CD4-positive, CD25-positive, alpha-beta regulatory T cell (primary cell): ENCODE measurements around the gene DYRK1A. TPM values are rescaled to one million over a fixed set of nuclear protein-coding genes. Genes with fewer than 3 reads are reported as not detected.

ENCODE experiments used
- ATAC-seq, 2 donors: fragments of 150-1000 bp; cut with Tn5 transposase; one replicate each; pipeline ENCODE4 v1.10.0; 2021; ENCODE audit warnings: low read depth in 2 of 2, moderate number of reproducible peaks in 2 of 2, moderate library complexity in 1 of 2
- DNase-seq, 3 donors: peaks; one replicate each; pipeline versions ENCODE4 v3.0.0 to v3.0.0-alpha.2; 2012 to 2022; ENCODE audit warnings: mixed read lengths in 1 of 3
- H3K27ac ChIP-seq: one replicate; pipeline ENCODE4 v1.7.0; 2013; ENCODE audit warnings: mild to moderate bottlenecking, low read length; ENCODE audit not compliant: insufficient read depth, poor library complexity, severe bottlenecking
- H3K27me3 ChIP-seq: one replicate; pipeline ENCODE4 v1.7.0; 2013; ENCODE audit warnings: low read length; ENCODE audit not compliant: control insufficient read depth, insufficient read depth
- H3K36me3 ChIP-seq: one replicate; pipeline ENCODE4 v1.7.0; 2013; ENCODE audit warnings: mild to moderate bottlenecking, low read length, moderate library complexity; ENCODE audit not compliant: control insufficient read depth, insufficient read depth
- H3K4me1 ChIP-seq: 2 replicates; pipeline ENCODE4 v1.7.0; 2013; ENCODE audit warnings: mild to moderate bottlenecking, low read length; ENCODE audit not compliant: insufficient read depth, control insufficient read depth, poor library complexity, severe bottlenecking
- H3K4me3 ChIP-seq: one replicate; pipeline ENCODE4 v1.7.0; 2013; ENCODE audit warnings: low read depth, mild to moderate bottlenecking, low read length, moderate library complexity
- H3K9me3 ChIP-seq, 2 experiments: 1 replicate in 1 of 2; 2 replicates in 1 of 2; pipeline ENCODE4 v1.7.0; 2013; ENCODE audit warnings: low read length in 2 of 2, mild to moderate bottlenecking in 1 of 2, moderate library complexity in 1 of 2; ENCODE audit not compliant: control insufficient read depth in 2 of 2
- H3K27ac Mint-ChIP-seq, 3 donors: one replicate each; pipeline ENCODE4 v1.8.0; 2020 to 2022; ENCODE audit warnings: mild to moderate bottlenecking in 3 of 3, mixed read lengths in 3 of 3, moderate library complexity in 2 of 3
- H3K27me3 Mint-ChIP-seq: one replicate; pipeline ENCODE4 v1.8.0; 2022; ENCODE audit warnings: mild to moderate bottlenecking, mixed read lengths
- H3K36me3 Mint-ChIP-seq: one replicate; pipeline ENCODE4 v1.8.0; 2020; ENCODE audit warnings: mixed read lengths
- H3K4me1 Mint-ChIP-seq, 4 donors: one replicate each; pipeline ENCODE4 v1.8.0; 2020 to 2022; ENCODE audit warnings: mixed read lengths in 4 of 4, mild to moderate bottlenecking in 1 of 4
- H3K4me3 Mint-ChIP-seq, 4 donors: one replicate each; pipeline ENCODE4 v1.8.0; 2020 to 2022; ENCODE audit warnings: mild to moderate bottlenecking in 4 of 4, mixed read lengths in 4 of 4, moderate library complexity in 3 of 4
- H3K9me3 Mint-ChIP-seq, 7 donors: one replicate each; pipeline ENCODE4 v1.8.0; 2020 to 2022; ENCODE audit warnings: mixed read lengths in 7 of 7, mild to moderate bottlenecking in 3 of 7, moderate library complexity in 2 of 7
- polyA plus RNA-seq, 4 donors: library from polyadenylated mRNA; unstranded; fragments of 300-500 nt; fragmentation: Illumina TruSeq; gene quantifications; one replicate each; pipeline ENCODE4 v1.2.3, GENCODE V29; 2021
- total RNA-seq: library from RNA; stranded (reverse); gene quantifications from one replicate; pipeline ENCODE4 v1.2.3, GENCODE V29; 2022

Gene DYRK1A
- total and polyA plus RNA-seq, 5 donors from 2014 or later: 2.6 to 143 (median 6.1) TPM

DNA sequence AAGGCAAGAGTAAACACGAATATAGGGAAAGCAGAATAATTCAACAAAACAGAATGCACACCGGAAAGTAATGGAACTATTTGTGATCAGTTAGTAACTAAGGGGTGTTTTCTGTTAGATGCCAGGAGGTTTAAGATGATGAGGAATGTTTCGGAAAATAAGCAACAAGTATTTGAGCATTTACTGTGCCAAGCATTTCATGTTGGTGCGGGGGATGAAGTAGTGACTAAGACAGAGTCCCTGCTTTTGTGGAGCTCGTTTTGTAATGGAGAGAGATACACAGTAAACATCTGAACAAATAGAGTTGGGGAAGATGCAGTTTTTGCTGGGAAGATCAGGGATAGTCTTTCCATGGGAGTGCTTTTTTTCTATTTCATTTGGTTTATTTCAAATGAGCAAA lies 78.7 kb downstream of the DYRK1A start:
- H3K36me3 ChIP-seq: peaks cover 16% of the 10 kb centered on the region
- Mint-ChIP-seq H3K4me1 (peaks cover 53 to 83% (median 65%) of the 10 kb centered on the region in 4 donors), H3K9me3 (no peaks in the 10 kb centered on the region), H3K27me3 (no peaks in the 10 kb centered on the region), H3K36me3 (peaks cover 19% of the 10 kb centered on the region), H3K4me3 (no peak overlapping the region), H3K27ac (peak overlapping the region; percentile 6 to 72 (median 13))
- DNase-seq: no peak
- ATAC-seq: no peak
- no peak overlapping the region for H3K27ac ChIP-seq
- H3K9me3 ChIP-seq: no peaks in the 10 kb centered on the region
- H3K4me1 ChIP-seq: peaks cover 32% of the 10 kb centered on the region
- H3K27me3 ChIP-seq: no peaks in the 10 kb centered on the region
- no peak overlapping the region for H3K4me3 ChIP-seq

DNA sequence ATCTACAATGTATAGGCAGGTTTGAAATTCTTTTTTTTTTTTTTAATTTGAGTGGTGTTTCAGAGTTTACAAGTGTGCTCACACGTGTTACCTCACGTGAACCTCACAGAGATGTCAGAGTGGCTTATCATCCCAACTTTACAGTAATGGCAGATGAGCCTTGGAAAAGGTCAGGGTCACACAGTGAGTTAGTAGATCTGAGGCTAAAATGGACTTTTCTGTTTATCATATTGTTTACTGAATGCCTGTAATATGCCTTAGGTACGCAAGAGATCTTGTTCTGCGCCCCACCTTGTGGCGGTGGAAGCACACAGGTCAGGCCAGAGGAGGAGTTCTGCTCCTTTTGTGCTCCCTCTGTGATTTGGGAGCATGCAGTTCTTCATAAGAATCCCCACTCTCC lies 80.0 kb downstream of the DYRK1A start:
- no peak overlapping the region for H3K27ac ChIP-seq
- H3K27ac Mint-ChIP-seq: peak overlapping the region in 1 of 3 donors; percentile 30

DNA sequence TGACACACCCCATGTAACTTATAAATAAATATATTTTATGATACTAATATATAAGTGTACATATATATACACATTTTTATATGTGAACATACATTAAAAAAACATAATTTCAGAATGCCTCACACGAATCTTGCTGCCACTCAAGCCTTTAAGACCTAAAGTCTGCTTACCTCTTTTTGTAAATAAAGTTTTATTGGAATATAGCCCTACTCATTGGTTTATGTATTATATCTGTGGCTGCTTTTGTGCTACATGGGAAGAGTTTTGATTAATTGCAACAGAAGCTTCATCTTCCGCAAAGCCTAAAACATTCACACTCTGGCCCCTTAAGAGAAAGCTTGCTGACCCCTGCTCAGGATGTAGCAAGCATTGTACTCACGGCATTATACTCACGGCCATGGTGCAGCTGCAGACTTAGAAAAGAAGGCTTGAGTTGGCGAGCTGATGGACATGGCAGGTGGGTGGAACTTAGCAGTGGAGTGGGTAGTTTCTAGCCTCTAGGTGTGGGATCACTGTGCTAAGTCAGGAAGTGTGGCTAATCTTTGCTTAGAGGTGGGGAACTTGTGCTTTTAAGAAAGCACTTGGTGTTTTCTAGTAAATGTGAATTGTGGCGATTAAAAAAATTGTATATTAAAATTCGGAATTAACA lies 80.8 kb downstream of the DYRK1A start:
- Histone ChIP-seq H3K36me3 (peaks cover 17% of the 10 kb centered on the region), H3K4me3 (no peak overlapping the region), H3K27me3 (no peaks in the 10 kb centered on the region), H3K4me1 (peaks cover 45% of the 10 kb centered on the region), H3K27ac (peak overlapping the region; percentile 25), H3K9me3 (no peaks in the 10 kb centered on the region)
- no peaks in the 10 kb centered on the region for H3K27me3 Mint-ChIP-seq
- peaks cover 25% of the 10 kb centered on the region for H3K36me3 Mint-ChIP-seq
- DNase-seq: no peak
- no peak overlapping the region for H3K4me3 Mint-ChIP-seq
- no peak for ATAC-seq
- peaks cover 33 to 83% (median 67%) of the 10 kb centered on the region in 4 donors for H3K4me1 Mint-ChIP-seq
- peak overlapping the region in 1 of 3 donors; percentile 38 for H3K27ac Mint-ChIP-seq
- H3K9me3 Mint-ChIP-seq: no peaks in the 10 kb centered on the region

More for the DNA sequence above, 80.0 kb downstream of the DYRK1A start:
- ATAC-seq (no peak), DNase-seq (no peak)
- Mint-ChIP-seq H3K27me3 (no peaks in the 10 kb centered on the region), H3K4me1 (peaks cover 41 to 77% (median 67%) of the 10 kb centered on the region in 4 donors), H3K36me3 (peaks cover 19% of the 10 kb centered on the region), H3K9me3 (no peaks in the 10 kb centered on the region), H3K4me3 (peak overlapping the region in 2 of 4 donors; percentile 17 to 25)
- H3K9me3 ChIP-seq: no peaks in the 10 kb centered on the region
- H3K36me3 ChIP-seq: peaks cover 17% of the 10 kb centered on the region
- peaks cover 40% of the 10 kb centered on the region for H3K4me1 ChIP-seq
- no peaks in the 10 kb centered on the region for H3K27me3 ChIP-seq
- H3K4me3 ChIP-seq: no peak overlapping the region

DNA sequence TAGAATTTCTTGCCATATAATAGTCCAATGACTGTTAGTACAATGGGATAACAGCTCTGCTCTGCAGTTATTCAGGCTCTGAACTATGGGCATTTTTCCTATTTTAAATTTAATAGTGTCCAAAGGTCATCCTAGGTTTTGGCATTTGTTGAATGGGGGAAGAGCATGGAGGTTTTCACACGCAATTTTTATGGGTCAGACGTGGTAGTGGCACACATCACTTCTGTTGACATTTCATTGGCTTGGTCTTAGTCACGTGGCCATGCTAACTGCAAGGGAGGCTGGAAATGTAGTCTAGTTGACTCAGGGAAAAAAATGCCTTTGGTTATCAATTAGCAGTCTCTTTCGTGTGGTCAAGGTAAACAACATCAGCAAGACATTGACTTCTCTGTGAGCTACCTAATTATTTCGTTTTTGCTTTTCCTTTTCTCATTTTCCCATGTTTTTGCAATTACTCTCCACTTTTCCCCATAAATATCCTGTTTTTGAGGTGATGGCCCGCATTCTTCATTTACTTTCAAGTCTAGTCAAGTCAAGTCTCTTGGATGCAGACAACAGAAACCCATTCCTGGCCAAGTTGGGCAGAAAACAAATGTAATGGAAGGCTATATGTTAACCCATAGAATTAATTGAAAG lies 82.8 kb downstream of the DYRK1A start:
- H3K36me3 ChIP-seq: peaks cover 13% of the 10 kb centered on the region
- DNase-seq: no peak
- H3K27me3 ChIP-seq: no peaks in the 10 kb centered on the region
- Mint-ChIP-seq H3K27ac (no peak overlapping the region), H3K36me3 (peaks cover 22% of the 10 kb centered on the region), H3K9me3 (no peaks in the 10 kb centered on the region), H3K4me1 (peaks cover 38 to 86% (median 65%) of the 10 kb centered on the region in 4 donors), H3K27me3 (no peaks in the 10 kb centered on the region), H3K4me3 (peak overlapping the region in 1 of 4 donors; percentile 15)
- H3K4me1 ChIP-seq: peaks cover 39% of the 10 kb centered on the region
- no peaks in the 10 kb centered on the region for H3K9me3 ChIP-seq
- no peak overlapping the region for H3K4me3 ChIP-seq
- H3K27ac ChIP-seq: no peak overlapping the region
- ATAC-seq: no peak

DNA sequence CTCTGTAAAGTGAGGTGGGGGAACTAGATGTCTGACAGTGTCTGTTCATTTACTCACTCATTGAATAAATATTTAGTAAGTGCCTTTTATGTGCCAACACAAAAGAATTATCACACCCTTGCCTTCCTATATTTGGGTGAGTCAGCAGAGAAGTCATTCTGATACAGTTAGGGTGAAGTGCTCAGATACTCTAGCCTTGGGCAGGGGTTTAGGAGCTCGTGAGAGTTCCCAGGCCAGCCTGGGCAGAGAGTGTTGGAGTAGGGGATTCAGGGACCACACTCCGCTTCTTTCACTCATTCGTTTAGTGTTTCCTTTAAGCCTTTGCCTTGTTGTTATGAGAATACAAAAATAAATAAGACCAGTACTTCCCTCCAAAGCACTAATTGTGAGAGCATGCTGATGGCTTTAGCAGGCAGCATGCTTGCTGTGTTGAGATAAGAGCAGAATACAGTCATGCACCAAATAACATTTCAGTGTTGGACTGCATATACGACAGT lies 83.9 kb downstream of the DYRK1A start:
- H3K27me3 ChIP-seq: no peaks in the 10 kb centered on the region
- no peak overlapping the region for H3K4me3 ChIP-seq
- ATAC-seq (no peak), DNase-seq (no peak)
- Mint-ChIP-seq H3K27me3 (no peaks in the 10 kb centered on the region), H3K36me3 (peaks cover 22% of the 10 kb centered on the region), H3K27ac (peak overlapping the region in 1 of 3 donors; percentile 32), H3K4me1 (peaks cover 33 to 84% (median 62%) of the 10 kb centered on the region in 4 donors), H3K9me3 (no peaks in the 10 kb centered on the region), H3K4me3 (no peak overlapping the region)
- no peaks in the 10 kb centered on the region for H3K9me3 ChIP-seq
- no peak overlapping the region for H3K27ac ChIP-seq
- peaks cover 13% of the 10 kb centered on the region for H3K36me3 ChIP-seq
- H3K4me1 ChIP-seq: peaks cover 44% of the 10 kb centered on the region

DNA sequence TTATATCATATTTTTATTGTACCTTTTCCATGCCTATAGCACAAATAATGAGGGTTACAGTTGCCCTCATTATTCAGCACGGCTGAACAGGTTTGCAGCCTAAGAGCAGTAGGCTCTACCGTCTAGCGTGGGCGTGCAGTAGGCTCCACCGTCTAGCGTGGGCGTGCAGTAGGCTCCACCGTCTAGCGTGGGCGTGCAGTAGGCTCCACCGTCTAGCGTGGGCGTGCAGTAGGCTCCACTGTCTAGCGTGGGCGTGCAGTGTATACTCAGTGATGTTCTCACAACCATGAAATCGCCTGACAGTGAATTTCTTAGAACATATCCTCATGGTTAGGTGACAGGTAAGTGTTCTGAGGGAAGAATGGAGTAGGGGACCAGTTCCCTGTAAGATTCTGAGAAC lies 84.9 kb downstream of the DYRK1A start:
- Histone ChIP-seq H3K9me3 (no peaks in the 10 kb centered on the region), H3K4me3 (no peak overlapping the region), H3K27ac (no peak overlapping the region), H3K36me3 (peaks cover 13% of the 10 kb centered on the region), H3K27me3 (no peaks in the 10 kb centered on the region), H3K4me1 (peaks cover 46% of the 10 kb centered on the region)
- H3K27ac Mint-ChIP-seq: peak overlapping the region; percentile 15 to 96 (median 48)
- H3K36me3 Mint-ChIP-seq: peaks cover 22% of the 10 kb centered on the region
- no peaks in the 10 kb centered on the region for H3K27me3 Mint-ChIP-seq
- no peak for ATAC-seq
- DNase-seq: no peak
- H3K4me1 Mint-ChIP-seq: peaks cover 30 to 88% (median 65%) of the 10 kb centered on the region in 4 donors
- peak overlapping the region in 1 of 4 donors; percentile 59 for H3K4me3 Mint-ChIP-seq
- no peaks in the 10 kb centered on the region for H3K9me3 Mint-ChIP-seq

DNA sequence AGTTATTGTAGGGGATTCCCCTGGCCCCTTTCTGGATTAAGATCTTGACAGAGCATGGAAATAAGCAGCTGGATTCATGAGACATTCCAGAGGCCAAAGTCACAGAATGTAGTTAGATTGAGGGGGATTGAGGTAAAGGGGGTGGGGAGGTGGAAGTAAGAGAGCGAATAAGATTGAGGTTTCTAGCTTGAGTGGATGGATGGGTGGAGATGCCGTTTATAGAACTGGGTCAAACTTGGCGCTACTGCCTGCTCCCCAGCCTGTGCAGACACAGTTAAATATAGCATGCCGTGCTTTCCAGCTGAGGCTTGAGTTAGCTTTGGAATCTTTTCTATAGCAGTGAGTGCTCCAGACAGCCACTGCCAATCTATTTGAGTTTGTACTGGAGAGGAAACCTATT lies 85.7 kb downstream of the DYRK1A start:
- H3K27ac ChIP-seq: no peak overlapping the region
- no peak overlapping the region for H3K4me3 ChIP-seq
- Mint-ChIP-seq H3K4me1 (peaks cover 25 to 88% (median 62%) of the 10 kb centered on the region in 4 donors), H3K9me3 (no peaks in the 10 kb centered on the region), H3K4me3 (peak overlapping the region in 2 of 4 donors; percentile 6 to 59), H3K27ac (peak overlapping the region in 2 of 3 donors; percentile 15 to 48), H3K27me3 (no peaks in the 10 kb centered on the region), H3K36me3 (peaks cover 22% of the 10 kb centered on the region)
- no peaks in the 10 kb centered on the region for H3K27me3 ChIP-seq
- DNase-seq (no peak), ATAC-seq (no peak)
- peaks cover 13% of the 10 kb centered on the region for H3K36me3 ChIP-seq
- peaks cover 41% of the 10 kb centered on the region for H3K4me1 ChIP-seq
- H3K9me3 ChIP-seq: no peaks in the 10 kb centered on the region
